ENCODE results near the gene TBCCD1.
A peak's percentile ranks its signal among the peaks of the same experiment; 100 is the strongest.

TBCCD1 gene, protein sequence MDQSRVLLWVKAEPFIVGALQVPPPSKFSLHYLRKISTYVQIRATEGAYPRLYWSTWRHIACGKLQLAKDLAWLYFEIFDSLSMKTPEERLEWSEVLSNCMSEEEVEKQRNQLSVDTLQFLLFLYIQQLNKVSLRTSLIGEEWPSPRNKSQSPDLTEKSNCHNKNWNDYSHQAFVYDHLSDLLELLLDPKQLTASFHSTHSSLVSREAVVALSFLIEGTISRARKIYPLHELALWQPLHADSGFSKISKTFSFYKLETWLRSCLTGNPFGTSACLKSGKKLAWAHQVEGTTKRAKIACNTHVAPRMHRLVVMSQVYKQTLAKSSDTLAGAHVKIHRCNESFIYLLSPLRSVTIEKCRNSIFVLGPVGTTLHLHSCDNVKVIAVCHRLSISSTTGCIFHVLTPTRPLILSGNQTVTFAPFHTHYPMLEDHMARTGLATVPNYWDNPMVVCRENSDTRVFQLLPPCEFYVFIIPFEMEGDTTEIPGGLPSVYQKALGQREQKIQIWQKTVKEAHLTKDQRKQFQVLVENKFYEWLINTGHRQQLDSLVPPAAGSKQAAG

DNA sequence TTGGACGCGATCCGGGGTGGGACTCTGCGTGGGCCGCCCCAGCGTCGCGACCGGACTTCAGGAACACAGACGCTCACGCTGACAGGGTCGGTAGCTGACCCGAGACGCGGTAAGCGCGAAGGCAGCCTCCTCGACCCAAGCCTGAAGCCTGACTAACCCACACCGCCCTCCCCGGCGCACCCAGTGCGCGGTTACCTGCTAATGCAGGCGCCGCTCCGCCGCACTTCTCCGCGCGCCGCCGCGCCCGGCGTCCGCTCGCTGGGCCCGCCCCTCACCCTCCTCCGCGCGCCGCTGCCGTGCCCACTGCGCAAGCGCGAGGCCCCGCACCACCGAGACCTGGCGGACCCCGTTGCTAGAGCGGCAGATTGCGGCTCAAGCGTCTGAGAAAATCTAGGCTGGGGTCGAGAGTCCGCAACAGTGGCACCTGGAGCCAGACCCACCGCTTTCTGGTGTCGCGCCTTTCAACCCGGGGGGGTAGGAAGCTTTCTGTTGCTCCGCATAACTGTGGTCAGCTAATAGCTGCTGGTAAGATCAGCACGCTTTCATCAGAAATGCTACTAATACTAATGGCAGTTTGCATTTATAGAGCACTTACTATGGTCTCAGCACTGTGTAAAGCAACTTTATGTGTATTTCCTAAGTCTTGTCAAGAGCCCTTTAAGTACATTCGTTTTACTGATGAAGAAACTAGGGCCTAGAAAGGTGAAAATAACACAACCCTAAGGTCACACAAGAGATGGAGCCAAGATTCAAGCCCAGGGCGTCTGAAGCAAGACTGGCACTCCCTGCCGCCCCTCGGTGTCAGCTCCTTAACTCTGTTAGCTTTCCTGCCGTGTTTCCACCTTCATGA, at the start of gene TBCCD1:
TSS of gene TBCCD1 (minus strand) at position 268 of the 850 bp plus-strand sequence. CDS start 3,010 bp downstream, outside the sequence.
- peak; percentile 76 for DNase-seq

- no peak for DNase-seq
These were observed 49.1 kb upstream of the TBCCD1 start for GRCh38 chr3:186616299-186616617.

GRCh38 chr3:186614597-186615483, 47.7 kb upstream of the TBCCD1 start:
- DNase-seq = no peak

DNA sequence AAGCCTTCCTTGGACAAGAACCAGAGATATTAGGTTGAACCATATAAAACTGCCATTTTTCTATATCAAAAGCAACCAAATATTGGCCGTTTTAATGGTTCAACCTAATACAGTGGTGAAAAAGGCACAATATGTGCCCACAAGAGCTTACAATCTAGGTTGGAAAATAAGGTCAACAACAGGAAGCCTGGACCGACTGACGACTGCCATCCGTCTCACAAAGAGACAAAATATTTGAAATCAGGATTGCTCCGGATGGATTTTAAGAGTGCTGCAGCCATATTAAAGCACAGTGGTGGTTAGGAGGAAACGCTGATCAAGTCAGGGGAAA, 47.1 kb upstream of the TBCCD1 start:
- no peak for DNase-seq

GRCh38 chr3:186613637-186614265, 46.6 kb upstream of the TBCCD1 start:
- no peak for DNase-seq

- no peak for DNase-seq
These were observed 45.8 kb upstream of the TBCCD1 start, which contains the start of gene AHSG for GRCh38 chr3:186612721-186613636. TSS of gene AHSG (plus strand) at chr3:186613060. CDS start at chr3:186613142, 82 bp downstream.

DNA sequence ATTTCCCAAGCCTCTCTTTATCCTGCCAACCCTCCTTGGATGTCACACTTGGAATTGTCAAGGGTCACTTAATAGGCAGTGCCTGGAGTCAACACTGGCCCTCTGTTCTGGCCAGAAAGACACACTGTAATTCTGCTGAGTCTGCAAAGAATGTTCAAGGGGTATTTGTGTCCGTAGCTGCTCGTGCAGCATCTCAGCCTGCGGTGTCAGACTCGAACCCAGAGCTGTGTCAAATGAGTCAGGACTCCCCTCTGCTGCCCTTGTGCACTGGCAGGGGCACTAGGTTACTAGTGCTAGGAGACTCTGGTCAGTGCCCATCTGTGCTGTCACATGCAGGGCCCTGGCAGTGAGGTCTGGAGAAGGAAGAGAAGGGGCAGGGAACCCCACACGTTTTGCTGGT, 44.9 kb upstream of the TBCCD1 start:
- DNase-seq = no peak

- DNase-seq = no peak
These were observed 42.2 kb upstream of the TBCCD1 start for GRCh38 chr3:186609247-186609868.

DNA sequence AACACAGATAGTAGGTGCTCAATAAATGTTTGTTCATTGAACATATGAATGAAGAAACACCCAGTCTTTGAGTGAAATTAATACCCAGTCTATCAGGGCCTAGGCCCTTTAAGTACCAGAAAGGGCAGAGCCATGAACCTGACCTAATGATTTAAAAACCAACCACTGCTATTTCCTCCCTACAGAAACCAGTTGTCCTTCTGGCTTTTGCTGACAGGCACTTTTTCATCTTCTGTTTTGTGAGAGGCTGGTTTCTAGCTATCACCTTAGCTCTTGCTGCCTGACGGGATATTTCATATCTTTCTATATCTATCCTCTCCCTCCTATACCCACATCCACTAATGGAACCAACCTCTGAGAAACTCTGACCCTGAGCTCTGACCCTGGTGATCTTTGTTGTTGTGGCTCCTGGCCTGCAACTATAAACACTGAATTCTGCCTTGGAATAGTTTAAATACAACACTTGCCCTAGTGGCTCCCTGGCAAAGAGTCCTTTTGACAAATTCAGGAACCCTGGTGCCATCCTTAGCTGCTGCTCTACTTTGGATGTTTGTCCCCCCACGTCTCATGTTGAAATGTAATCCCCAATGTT, 41.6 kb upstream of the TBCCD1 start:
- no peak for DNase-seq

DNA sequence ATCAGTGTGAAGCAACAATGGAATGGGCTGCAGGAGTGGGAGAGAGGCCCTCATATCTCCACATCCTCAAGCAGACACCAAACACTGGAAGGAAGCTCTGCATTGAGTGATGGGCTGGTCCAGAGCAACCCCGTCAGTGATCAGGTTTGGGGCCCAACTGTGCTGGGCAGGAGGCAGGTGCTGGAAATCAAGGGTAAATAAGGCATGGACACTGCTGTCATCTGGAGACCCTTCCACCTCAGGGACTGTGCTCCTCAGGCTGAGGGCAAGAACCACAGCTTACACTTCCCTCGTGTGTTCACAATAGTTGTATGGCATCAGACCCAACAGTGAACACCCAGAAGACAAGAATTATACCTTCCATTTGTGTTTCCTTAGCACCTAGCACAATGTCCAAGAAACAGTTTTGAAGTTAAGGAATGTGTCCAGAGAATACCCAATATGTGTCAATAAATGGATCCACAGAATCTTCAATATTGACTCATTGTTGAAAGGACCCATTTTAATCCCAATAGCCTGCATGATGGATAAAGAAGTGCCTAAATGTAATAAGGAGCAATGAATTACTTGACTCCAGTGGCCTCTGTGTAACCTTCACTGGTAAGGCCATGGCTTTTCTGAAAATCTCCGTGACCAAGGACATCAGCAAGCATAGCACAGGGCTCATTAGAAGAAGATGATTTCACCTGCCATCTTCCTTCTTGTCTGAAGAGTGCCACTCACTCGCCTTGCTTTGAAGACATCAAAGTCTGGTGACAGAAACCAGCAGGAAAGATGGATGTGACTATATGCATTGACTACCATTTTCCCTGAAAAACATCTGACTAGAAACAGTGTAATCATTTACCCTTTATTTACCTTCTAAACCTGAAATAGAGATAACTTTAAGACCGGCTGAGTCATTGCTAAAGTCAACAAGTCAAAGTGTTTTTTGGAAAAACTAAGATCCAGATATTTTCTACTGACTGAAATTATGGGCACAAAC, 38.7 kb upstream of the TBCCD1 start:
- no peak for DNase-seq

GRCh38 chr3:186605078-186605477, 37.9 kb upstream of the TBCCD1 start:
- DNase-seq = no peak

GRCh38 chr3:186603159-186603558, 36.0 kb upstream of the TBCCD1 start:
- no peak for DNase-seq

DNA sequence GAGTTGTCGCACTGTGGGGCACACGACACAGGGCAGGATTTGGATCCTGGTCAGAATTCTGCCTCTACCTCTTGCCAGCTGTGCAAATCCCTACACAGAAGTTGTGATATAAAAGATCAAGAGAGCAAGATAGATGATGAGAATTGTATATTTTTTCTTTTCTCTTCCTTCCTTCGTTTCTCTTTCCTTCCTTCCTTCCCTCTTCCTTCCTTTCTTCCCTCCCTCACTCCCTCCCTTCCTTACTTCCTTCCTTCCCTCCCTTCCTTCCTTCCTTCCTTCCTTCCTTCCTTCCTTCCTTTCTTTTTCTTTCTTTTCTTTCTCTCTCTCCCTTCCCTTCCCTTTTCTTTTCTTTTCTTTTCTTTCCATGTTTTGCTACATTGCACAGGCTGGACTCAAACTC, 33.8 kb upstream of the TBCCD1 start:
- no peak for DNase-seq

GRCh38 chr3:186599785-186600166, 32.6 kb upstream of the TBCCD1 start:
- no peak for DNase-seq

DNA sequence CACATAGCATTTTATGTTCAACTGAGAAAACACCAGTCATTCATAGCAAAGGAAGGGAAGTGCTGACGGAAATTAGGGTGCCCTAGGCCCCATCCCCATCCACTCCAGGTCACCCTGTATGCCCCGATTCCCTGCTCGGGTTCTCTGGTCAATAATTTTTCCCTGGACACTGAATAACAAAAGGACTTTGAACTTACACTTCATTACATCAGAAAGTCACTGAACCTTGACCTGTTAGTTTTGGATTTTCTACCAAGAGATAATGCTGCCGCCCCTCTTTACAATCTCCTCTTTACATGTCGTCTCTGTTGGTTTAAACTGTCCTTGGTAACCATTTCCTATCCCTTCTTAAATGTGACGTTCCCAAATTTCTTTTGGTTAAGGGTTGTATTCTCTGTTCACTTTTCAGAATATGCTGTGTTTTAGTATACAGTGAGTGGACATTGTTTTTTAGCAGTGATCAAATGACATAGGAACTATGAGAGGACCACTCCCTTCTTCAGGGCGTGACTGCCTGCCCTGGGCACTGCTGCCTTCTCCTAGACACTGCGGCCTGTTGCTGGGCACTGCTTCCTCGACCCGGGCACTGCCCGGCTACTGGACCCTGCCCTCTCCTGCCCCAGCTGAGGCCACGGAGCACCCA, 32.1 kb upstream of the TBCCD1 start:
- no peak for DNase-seq

DNA sequence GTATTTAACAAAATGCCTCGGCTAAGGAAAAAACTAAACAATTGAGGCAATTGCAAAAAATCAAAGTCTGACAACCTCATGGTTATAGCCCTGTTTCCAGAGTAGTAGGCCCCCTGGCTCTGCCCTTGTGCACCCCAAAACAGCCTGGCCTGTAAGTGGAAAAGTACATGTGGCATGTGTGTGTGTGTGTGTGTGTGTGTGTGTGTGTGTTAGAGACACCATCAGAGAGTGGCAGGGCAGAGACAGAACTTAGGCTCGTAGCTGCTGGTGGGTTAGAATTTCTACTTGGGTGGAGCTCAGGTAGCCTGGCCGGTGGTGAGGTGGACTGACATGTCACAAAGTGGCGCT, 31.6 kb upstream of the TBCCD1 start:
- DNase-seq = no peak

DNA sequence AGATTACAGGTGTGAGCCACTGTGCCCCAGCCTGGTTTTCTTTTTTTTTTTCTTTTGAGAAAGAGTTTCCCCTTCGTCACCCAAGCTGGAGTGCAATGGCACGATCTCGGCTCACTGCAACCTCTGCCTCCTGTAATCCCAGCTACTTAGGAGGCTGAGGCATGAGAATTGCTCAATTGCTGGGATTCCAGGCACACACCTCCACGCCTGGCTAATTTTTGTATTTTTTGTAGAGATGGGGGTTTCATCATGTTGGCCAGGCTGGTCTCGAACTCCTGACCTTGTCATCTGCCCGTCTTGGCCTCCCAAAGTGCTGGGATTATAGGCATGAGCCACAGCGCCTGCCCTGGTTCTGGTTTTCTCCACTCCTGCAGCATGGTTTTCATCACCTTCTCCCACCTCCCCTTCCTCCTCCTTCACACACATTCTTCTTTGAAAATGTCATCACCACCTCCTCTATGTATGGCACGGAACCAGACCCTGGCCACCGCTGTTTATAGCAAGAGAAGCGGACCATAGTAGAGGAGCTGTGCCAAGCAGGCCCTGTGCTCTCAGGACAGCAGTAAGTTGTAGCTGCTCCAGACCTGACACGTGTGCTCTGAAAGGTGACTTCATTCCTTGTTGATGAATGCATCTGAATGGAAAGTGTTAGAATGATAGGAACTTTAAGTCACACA, 31.1 kb upstream of the TBCCD1 start:
- no peak for DNase-seq

All from NCI-H2171 (cell line).